Cortex of kidney (tissue), 1 donor: ENCODE data around the gene TAS1R3.

Experiments used
- DNase-seq: peaks from one replicate; lab custom pipeline; 2025; lab: John Stamatoyannopoulos, UW

The TAS1R3 gene

DNA sequence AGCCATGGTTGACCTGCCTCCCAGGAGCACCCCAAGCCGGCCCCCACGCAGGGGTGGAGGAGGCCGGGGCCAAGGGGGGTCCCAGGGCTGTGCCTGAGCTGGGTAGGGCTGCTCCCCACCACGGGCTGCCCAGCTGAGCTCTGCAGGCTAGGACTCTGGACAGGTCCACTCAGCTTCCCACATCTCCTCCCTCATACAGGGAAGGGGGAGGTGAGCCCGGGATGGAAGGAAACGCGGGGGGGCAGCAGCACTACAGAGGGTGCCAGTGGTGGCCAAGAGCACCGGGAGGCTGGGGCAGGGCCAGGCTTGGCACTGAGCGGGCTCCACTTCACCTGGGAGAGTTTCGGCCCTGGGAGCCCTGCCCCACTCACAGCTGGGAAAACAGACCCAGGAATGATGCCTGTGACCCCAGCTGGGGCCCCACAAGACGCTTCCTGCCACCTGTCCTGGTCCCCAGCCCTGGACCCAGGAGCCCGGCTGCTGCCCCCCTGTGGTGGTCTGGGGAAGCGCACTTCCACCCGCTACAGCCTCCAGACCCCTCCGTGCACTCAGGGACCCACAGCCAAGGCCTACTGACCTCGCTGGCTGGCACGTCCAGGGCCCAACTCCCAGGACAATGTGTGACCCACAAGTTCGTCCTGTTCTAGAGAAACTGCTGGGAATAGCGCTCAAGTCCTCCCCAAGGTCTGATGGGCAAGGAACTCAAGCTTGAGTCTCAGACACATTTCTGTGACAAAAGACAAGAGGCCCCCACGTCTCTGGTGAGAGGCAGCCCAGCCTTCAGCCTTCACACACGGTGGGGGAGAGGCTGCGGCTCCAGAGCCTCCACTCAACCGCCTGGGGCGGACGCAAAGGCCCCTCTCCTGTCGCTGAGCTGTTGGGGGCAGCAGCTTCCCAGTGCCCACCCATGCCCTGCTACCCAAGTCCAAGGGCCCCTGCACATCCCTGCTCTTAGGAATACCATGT is 40.9 kb downstream of the TAS1R3 start:
- DNase-seq = no peak

DNA sequence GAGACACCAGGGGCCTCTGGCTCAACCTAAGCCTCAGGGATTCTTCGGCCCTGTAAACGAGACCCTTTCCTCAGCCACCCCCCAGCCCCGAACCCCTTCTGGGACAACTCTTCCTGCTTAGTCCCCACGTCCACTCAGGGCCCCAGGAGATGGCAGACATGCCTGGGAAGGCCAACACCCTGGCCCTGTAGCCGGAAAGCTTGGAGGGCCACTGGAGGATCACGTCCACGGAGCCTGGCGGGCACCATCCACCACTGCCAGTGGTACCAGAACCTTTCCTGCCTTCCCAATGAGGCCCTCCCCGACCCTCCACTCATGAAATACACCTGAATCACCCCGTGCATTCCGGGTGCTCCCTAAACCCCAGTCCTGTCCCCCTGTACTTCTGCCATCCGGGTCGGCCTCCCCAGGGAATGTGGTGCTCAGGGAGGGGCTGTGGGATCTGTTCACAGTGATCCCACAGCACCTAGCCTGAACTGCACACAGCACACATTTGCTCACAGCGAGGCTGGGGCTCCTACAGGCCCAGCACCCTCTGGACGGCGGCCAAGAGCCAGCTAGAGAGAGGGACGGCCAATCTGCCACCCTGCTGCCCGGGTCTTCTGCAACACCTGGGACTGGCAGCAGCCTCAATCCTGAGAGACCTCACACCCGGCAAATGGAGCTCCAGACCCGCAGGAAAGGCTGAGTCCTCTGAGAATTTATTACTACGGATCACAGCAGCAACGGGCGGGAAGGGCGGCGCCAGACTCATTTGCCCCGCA is 42.2 kb downstream of the TAS1R3 start:
- no peak for DNase-seq

DNA sequence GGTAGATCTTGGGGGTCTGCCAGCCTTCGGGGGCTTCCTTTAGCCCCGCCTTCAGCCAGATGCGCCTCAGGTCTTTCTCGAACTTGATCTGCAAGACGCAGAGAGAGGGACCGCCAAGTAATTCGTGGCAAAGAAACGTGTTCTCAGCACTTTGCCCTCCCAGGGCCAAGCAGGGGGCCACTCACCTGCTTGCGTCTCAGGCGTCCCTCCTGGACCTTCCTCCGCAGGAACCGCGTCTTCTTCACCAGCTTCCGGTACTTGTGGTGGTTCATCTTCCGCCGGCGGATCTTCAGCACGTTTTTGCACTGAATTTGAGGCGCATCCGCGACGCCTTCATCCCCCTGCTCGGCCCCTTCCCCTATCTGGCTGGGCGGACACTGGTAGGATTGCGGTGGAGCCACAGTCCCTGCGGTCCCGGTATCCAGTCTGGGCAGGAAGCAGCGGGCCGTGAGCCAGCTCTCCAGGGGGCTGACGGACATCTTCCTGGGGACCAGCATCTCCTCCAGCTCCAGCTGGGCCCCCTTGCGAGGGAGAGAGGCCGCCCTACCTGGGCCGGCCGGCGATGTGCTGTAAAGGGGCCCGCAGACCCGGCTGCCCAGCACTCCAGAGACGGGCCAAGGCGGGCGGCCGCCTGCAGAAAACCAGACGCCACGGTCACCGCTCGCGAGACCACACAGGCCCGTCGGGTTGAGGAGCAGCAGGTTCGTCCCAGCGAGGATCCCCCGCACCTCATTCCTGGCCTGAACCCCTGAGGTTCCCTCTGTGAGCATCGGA is 42.9 kb downstream of the TAS1R3 start:
- no peak for DNase-seq

DNA sequence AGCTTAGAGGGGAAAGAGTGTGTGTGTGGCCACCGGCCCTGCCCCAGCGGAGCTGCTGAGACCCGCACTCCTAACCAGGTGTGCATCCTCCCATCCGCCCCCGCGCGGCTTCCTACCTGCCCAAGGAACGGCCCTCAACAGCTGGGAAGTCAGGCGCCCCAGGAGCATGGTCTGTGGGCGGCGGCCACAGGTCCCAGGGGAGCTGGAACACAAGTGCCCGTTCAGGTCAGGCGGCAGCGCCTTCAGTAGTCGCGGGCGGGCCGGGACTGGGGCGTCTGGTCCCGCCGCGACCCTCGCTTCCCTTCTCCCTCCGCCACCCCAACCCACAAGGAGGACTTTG is 43.5 kb downstream of the TAS1R3 start:
- DNase-seq = no peak

DNA sequence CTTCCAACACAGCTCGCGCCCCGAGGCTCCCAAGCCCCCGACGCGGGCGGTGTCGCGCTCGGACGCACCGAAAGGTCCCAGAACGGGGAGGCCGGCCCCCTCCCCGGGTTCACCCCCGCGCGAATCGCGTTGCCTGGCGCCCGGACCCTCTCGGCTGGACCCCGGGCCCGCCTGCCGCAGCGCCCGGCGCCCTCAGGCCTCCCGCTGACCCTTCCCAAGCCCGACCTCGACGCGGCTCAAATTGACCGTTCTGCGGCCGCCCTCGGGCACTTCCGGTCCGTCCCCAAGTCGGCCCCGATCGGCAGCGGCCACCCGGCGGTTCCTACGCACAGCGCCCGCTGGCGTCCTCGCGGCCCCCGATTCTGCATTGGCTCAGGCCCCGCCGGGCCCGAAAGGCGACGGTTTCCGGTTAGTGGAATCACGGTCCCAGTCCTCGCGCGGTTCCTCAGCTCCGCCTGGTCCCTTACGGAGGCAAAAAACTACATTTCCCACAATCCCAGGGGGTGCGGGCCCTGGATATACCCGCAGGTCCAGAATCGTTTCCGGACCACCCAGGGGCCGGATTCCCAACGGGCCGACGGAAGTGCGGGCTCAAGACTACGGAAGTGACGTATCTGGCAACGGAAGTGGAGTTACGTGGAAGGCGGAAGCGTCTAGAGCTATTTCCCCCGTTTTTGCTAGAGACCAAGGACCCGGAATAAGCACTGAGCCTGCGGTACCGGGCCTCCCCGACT is 44.0 kb downstream of the TAS1R3 start, which contains the start of gene AURKAIP1:
Gene AURKAIP1 (minus strand): TSS at position 279 of the 734 bp plus-strand sequence. CDS start 451 bp downstream, outside the sequence.
- no peak for DNase-seq

DNA sequence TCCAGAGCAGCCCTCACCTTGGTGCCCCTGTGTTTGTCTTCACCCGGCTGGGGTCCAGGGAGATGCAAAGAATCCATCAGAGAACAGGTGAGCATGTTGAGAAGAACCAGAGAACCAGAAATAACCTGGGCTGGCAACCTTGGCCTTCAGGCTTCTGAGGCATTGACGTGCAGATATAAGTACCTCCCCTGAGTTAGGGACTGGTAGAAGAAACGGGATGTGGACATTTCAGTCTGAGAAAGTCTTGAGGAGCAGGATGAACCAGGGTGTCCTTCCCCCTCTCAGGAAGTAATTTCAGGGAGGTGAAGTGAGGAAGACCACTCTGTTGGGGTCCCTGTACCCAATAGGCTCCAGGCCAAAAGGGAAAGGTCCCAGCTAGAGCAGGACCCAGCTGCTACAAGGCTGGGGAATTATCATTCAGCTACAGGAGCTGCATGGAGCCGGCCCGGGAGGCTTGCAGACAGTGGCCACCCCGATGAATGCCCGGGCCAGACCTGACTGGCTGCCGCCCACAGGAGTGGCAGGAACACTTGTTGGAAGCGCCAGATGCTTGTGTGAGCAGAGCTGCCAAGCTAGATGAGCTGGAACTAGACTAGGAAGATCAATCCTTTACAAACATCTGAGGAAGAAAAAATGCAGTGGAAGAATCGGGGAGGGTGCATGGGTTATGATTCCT is 45.6 kb downstream of the TAS1R3 start:
- no peak for DNase-seq

DNA sequence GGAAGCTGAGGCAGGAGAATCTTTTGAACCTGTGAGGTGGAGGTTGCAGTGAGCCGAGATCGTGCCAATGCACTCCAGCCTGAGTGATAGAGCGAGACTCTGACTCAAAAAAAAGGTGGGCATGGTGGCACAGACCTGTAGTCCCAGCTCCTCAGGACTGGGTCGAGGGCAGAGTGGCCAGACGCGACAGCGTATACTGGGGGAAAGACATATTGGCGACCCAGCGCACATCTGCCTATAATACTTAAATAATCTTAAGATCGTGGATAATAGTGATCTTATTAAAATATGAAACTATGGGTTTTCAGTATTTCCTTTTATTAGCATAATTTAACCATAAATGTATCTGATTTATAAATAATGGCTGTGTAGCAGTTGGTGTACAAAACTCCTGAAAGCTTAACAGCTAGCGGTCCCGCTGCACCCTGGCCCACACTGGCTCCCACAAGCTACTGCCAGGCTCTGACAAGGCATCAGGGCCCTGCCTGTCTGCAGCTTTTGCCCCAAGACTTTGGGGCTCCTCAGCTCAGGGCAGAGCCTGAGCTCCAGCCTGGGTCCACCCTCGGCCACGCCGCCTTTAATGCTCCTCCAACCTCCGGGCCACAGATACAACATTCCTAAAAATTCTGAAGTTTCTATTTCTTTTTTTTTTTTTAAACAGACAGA is 46.6 kb downstream of the TAS1R3 start:
- no peak for DNase-seq

DNA sequence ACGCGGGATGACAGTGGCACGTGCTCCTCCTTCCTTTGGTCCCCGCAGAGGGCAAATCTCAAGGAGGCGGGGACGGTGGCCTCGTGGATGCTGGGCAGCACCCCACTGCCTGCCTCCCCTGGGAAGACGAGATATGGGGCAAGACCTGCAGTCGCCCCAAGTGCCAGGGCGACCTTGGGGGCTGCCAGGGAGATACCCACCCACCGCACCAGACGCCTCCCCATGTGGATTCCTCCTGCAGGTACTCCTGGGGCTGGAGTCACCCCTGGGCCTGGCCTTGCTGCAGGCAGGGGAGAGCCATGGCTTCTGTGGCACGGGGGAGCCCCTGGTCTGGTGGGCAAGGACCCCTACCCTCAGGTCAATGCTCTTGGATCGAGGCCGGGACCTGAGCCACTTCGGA is 49.8 kb downstream of the TAS1R3 start:
- DNase-seq = no peak

DNA sequence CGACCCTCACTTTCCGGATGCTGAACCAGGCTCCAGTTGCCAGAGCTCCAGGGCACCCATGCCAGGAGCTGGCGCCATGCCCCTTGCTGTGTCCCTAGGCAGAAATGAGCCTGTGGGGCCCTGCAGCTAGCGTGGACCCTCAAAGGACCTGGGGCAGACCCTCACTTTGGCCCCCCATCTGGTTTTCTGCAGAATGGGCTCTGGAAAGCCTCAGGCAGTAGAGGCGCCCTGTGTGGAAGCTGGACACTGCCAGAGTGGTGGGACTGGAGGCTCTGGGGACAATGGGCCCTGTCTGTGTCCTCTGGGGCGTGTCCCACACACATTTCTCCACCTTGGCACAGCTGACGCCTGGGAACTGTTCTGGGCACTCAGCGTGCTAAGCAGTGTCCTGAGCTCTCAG is 50.2 kb downstream of the TAS1R3 start:
- DNase-seq = no peak
